HG02870 (cell line): ENCODE measurements around the gene PDE11A.

Experiments used
- ATAC-seq: cut with Tn5 transposase; IDR thresholded peaks from one replicate; pipeline ENCODE4 v1.9.1; 2021; ENCODE audit warnings: mild to moderate bottlenecking, moderate library complexity; ENCODE audit not compliant: unreplicated experiment

The PDE11A gene

DNA sequence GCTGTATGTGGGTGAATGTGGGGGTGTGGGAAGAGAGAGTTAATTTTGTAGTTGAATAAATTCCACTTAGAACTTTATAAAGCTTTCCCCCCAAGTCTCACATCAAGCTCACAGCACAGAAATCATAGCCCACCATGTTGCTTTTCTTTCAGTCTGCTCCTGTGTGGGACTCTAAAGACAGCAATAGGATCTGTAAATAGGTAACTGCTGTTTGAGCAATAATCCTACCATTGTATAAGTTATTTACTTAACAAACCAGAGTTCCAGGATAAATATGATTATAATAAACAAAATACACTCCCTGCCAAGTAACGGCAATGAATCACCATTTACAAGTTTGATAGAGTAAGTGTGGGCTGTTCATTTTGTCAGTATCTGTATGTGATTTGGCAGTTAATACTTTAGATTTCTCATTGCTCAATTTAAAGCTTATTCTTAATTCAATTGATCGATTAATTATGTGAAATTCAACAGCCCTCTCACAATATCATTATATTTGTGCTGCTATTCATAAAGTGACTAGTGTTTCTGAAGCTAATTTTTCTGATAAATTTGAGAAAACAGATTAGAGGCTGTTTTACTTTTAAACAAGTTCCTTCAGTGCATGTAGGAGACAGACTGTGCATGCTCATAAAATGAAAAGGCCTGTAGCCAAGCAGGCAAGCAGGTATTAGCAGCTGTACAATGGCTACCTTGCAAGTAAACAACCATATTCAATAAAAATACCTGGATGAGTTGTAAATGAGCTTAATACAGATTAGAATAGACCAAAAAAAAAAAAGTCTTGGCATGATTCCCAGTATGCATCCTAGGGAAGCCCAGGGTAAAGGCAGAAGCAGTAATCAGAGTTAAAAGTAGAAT is 142.7 kb downstream of the PDE11A start:
- no peak for ATAC-seq

DNA sequence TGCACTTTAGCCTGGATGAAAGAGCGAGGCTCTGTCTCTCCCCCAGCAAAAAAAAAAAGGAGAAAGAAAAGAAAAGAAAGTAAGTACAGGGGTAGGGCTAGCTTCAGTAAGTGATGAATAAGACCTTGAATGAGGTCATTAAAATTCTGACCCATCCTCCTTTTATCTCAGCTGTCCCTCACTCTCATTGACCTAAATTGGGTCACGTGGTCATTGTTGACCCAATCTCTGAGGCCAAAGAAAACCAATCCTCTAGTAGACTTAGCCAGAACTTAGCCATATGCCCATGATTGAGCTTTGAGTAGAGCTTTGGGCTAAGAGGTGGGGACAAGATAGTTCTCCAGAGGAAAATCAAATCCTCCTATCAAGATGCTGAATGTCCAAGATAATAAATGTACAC is 149.3 kb downstream of the PDE11A start:
- no peak for ATAC-seq

DNA sequence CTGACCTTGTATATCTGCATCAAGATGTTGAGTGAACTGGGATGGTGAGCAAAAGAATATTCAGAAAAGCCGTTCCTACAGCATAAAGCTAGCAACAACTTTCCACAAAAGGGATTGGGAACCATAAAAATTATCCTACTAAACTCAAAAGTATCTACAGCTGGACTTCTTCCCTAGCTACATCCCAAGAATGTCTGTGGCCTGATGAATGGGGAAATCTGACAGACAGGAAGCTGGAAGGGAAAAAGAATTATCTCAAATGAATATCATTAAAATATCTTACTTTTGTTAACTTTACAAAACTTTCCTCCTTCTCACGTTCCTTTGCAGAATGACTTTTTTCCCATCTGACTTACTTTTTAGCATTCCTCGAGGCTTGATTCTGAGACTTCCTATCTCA is 150.9 kb downstream of the PDE11A start:
- ATAC-seq, result no peak

DNA sequence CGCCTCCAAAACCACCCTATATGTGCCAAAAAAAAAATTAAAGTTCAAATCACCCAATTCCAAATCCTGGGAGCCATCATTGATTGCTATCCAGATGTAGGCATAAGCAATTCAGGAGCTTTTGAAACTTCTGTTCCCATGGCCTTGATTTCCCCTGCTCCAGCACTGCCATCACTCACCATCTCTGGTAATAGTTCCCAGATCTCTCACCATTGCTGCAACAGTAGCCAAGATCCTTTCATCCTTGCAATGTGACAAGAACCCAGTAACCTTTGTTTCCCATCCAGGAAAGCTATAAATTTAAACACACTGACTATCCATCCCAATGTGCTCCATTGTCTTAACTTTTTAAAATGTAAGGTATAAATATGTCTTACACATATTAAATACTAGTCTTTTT is 155.4 kb downstream of the PDE11A start:
- ATAC-seq, result no peak

DNA sequence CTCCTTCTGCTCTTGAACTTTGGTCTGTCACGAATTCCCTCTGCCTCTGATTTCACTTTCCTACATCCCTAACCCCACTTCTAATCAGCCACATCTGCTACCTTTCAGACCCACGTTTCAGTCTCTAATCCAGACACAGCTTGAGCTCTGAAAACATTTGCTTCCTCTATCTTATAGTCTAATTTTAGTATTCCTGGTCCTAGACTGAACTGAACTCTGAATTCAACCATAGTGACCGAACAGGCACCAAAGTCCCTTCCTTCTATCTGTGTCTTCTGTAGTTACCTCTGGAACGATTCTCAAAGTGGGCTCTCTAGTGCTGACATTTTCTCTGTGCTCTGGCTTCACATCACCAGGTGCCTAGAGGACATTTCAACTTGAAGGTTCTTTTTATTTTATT is 156.2 kb downstream of the PDE11A start:
- ATAC-seq, result no peak

DNA sequence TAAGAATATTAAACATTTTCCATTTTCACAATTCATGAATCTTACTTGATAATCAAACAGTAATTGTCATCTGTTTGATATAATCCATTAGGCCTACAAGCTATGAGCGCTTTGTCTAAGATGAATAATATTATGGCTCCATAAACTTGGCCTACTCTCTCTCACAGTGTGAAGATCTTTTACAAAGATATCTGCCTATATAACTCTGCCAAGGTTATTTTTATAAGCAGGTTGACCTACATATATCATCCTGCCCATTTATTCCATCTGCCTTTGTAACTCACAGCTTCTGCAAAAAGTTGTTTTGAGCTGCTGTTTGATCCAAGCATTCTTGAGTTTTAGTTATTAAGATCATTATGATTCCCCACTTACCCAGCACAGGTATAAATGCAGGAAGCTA is 158.3 kb downstream of the PDE11A start:
- ATAC-seq, result no peak

DNA sequence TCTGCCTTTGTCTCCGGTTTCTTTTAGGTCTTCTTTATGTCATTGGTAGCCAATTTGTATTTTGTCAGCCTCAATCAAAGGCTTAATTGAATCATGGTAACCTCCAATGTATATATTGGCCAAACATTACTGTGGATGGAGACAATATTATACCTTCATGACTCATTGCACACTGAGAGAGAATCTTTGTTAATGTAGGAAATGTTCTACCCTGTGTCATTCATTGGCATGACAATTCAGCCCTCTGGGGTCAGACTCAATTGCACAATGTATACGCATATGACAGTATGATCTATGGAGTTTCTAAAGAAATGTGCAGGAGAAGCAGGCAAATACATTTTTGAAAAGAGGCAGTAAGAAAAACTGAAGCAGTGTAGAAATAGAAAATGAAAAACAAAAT is 162.6 kb downstream of the PDE11A start:
- no peak for ATAC-seq

DNA sequence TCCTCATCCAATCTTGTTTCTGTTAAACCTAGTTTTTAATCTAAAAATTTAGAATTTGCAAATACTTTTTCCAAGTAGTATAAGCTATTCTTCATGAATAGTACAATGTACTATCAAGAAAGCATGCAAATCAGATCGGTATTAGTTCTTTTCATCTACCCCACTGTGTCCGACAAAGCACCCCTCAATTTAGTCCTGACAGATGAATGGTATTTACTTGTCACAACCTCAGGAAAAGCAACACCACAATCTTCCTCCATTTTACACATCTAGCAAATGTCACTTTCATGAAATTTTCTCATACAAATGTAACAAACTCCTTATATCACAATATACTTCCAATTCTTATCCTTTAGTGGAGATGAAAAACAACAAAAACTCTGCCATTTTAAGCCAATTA is 163.8 kb downstream of the PDE11A start:
- ATAC-seq, result no peak

DNA sequence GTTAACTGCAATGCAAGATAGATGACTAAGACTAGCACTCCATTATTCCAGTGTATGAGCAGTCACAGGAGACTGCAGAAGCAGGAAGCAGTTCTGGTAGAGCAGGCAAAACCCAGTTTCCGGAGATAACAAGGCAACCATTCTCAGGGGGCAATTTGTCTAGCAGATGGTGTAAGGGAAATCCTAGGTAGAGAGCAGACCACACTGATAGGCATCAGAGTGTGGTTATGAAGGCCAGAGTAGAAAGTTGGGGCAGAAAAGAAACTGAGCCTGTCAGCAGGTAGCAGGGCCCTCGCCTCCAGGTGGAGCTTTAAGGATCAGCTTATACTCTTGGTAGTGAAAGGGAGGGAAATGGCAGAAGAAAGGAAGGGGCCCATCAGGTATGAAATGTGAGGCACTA is 164.4 kb downstream of the PDE11A start:
- no peak for ATAC-seq

DNA sequence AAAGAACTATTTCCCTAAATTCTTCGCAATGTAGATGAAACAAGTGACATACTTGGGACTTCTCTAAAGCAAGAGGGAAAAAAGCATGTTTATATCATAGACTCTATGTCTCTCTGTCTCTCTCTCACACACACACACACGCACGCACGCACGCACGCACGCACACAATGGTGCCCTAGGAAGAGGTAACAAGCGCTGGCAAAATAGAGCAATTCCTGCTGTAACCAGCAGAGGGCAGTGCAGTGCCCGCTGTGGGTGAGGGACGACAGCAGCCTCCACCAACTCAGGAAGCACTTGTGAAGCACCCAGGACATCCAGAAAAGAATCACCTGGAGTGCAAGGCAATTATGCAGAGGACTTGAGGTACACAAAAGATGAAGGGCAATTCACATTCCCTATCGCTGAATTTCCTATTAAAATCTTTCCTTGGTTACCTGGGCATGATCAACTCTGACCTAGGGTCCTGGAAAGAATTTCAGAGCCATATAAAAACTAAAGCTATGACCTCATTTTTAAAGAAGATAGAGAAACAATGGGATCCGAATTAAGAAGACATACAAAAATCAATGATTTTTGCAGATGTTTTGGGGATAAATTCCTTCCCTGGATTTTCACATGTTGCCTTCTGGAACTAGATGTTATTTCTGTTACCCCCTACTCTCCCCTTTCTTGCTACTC is 166.4 kb downstream of the PDE11A start:
- peak; percentile 81 for ATAC-seq

DNA sequence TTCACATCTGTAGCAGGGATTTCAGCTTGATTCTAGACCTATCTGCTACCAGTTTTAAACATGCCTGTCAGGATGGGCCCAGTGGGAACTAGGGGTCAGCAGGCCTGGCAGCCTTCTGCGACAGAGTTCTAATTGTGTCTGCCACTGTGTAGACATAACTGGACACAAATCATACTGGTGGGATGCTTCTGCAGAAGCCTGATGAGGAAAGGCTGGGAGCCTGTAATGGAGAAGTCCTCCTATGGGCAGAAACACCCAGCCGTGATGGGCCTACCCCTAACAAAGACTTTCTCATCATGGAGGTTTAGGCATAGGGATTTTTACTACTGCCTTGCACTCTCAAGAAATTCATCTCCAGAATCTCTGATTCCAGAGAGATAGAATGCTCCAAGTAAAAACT is 166.9 kb downstream of the PDE11A start:
- ATAC-seq, result no peak

DNA sequence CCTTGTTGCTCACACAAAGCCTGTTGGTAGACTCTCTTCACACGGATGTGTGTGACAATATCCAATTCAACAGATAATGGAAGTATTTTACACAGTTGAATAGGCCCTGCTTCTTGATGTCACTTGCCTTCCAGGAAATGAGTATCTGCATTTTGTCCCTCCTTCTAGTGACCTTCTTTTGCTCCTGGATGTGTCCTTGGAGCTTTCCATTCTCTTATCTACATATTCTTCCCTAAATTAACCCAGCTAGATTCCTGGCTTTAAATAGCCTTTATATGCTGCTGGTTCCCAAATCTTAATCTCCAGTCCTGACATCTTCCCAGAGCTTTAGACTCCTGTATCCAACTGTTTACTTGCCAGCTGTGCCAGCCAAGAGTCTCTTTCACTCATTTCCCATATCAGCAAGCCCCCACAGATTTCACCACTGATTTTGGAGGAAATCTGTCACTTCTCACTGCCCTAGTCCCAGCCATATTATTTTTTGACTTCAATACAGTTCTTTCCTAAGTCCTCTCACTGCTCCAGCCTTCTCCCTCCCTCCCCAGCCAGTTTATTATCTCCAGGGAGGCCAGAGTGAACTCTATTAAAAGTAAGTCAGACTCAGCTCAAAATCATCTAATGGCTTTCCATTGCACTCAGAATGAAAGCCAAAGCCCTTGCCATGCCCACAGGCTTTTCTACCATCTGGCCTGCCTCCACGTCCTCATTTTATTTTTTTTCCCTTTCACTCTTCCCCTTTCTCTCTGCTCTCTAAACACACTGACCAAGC is 170.0 kb downstream of the PDE11A start:
- no peak for ATAC-seq

DNA sequence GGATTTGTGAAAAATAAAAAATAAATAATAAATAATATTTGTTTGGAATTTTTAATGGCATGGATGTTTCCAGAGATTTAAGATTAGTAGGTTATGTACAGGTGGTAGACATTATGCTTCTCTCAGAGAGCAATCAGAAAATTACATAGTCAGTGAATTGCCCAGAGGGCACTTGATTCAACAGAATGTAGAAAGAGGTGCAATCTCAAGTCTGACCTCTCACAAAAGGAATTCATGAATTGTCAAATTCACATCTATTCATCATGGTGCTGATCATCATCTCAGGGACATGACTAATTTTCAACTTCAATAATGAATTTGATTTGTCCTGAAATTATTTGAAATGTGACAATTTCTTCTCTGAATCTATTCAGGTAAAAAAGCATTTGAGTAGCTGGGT is 172.5 kb downstream of the PDE11A start:
- no peak for ATAC-seq

DNA sequence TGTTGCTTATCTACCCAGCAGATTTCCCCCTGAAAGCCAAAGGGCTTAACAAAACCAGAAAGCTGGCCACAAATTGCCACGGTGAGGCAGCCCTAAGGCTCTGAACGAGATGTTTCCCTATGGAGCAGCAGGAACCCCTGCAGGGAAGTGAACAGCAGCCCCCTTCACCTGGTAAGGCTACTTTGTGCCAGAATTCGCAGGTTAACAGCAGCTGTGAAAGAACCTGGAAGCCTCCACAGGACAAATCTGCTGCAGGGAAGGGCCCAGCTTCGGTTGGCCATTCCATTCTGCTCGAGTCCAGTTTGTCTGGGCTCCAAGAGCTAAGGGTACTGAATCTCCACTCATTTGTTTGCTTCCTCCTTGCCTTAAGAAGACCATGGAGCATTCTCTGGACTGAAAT is 175.3 kb downstream of the PDE11A start:
- no peak for ATAC-seq

DNA sequence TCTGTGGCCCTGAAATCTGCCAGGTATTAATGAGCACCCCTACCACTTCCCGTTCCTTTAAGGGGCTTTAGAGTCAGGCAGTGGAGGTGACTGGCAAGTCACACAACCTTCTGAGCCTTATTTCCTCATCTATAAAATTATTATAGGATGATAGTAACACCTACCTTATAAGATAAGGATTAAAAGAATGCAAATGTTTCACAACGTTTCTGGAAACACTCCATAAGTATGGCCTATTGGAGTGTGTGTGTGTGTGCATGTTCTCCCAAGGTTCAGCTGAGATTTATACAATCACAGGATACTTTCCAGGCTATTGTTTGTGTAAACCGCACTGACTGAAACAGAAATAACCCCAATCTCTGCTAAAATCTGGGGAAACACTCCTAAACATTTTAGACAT is 176.0 kb downstream of the PDE11A start:
- no peak for ATAC-seq

DNA sequence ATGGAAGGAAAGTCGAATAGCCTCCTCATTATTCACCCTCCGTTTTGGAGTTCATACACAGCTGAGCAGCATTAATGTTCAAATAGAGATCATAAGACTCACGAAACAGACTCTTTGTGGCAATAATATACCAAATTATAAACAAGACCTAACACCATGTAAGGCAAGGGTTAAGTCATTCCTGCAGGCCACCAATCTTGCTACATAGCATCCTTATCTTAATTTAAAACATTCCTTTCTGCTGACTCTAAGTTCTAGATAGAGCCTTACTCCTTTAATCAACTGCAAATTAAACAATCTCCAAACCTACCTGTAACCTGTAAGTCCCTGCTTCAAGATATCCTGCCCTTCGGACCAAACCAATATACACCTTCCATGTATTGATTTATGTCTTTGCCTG is 178.0 kb downstream of the PDE11A start:
- ATAC-seq, result no peak

DNA sequence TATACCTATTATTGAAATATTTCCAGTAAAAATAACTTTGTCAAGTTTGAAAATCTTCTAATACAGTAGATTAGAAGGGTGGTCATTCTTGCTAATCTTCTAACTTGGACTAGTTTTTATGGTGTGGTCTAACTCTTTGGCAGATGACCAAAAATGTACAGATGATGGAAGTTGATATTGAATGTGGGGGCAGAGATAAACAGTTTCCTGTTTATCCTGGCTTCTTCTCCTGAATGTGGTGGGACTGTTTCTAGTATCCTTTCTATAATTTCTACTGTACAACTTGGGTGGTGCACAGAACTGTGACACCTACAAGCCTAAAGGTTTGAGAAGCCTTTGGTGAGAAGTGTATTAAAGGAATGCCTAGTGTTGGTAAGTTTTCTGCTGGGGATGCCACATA is 178.7 kb downstream of the PDE11A start:
- ATAC-seq, result no peak

DNA sequence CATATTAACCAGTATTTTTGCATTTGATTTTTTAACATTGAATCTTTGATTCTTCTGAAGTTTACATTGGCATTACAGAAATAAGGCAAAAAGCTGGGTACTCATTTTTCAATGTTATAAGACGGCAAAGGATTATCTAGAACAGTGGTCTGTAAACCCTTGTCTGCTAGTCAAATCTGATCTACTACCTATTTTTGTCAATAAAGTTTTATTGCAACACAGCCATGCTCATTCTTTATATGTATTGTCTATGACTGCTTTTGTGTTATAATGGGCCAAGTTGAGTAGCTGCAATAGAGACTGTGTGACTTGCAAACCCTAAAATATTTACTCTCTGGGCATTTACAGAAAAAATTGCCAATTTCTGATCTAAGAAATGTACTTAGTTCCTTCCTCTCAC is 181.0 kb downstream of the PDE11A start:
- no peak for ATAC-seq

DNA sequence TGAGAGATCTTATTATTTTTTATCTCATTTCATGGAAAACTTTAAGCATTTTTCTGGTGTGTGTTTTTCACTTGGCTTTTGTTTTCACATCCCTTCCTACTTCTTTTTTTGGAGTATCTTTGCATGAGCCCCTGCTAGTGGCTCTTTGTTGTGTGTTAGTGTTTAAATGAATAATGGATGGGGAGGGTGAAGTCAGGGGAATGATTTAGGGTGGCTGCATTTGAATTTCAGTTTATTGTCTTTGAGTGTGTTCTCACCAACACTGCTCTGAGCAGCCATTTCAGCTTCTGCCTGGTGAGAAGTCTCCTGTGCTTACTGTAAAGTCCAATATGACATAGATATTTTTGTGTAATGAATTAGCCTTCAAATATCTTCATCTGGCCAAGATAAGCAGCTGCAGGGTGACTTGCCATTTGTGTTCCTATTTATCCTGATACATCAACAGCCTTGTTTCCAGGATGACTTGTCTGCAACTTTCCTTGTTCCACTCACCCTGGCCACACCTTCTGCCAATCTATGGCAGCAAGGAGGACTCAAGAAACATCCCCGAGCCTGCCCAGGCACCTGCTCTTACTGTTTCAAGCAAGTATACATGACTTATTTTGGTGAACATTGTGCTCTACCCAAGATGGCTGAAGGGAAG is 182.6 kb downstream of the PDE11A start:
- ATAC-seq, result no peak

DNA sequence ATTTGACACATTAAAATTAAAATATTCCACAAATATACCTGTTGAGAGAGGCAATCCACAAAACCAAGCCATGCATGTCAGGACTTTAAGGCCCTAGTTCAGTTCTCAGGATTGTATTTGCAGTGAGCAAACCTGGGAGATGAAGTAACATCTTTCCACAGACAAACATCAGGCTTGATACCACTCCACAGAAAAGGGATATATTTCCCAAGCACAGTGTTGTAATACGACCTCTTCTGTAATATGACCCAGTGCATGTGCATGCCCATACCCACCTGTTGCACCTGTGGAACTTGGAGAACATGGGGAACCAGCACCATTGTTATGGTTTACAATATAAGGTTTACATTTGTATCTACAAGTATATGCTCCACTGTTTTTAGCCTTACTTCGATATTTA is 184.0 kb downstream of the PDE11A start:
- ATAC-seq, result no peak

DNA sequence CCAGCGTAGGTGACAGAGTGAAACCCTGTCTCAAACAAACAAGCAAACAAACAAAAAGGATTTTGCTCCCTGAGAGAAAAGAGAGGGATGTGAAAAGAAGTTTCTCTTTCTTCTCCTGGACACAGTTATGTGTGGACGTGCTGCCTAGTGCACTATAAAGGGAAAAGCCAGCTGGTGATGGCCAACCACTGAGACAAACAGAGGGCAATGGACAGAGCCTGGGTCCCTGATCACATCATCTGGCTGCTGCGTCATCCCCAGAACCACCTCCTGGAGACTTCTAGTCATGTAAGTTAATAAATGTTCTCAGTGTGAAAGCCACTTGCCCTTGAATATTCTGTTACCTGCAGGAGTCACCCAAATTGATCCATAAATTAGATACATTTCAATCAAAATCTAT is 184.9 kb downstream of the PDE11A start:
- no peak for ATAC-seq
